Adrenal gland (tissue), 12 donors: Measurements from ENCODE around the gene ADCY5. TPM values are rescaled to one million over a fixed set of nuclear protein-coding genes. Genes with fewer than 3 reads are reported as not detected.

Experiments
- DNase-seq, 7 donors: peaks; one replicate each; pipeline ENCODE4 v3.0.0-alpha.2; 2019 to 2020
- H3K27ac ChIP-seq, 5 donors: fragments of 200-600 bp; sonication (generic) in 4 of 5; 1 replicate in 3 of 5; 2 replicates in 2 of 5; pipeline versions ENCODE4 v1.5.1 to v1.8.0; 2016 to 2020; ENCODE audit warnings: mild to moderate bottlenecking in 1 of 5
- H3K27me3 ChIP-seq: fragments of 200-600 bp; 2 replicates; pipeline ENCODE4 v1.8.0; 2021
- H3K36me3 ChIP-seq, 2 donors: fragments of 200-600 bp; replicated peaks in 1 of 2; 1 replicate in 1 of 2; 2 replicates in 1 of 2; pipeline versions ENCODE4 v1.5.1 to v1.8.0; 2018 to 2022
- H3K4me1 ChIP-seq, 2 donors: fragments of 200-600 bp; replicated peaks in 1 of 2; 1 replicate in 1 of 2; 2 replicates in 1 of 2; pipeline versions ENCODE4 v1.5.1 to v1.8.0; 2018 to 2021
- H3K4me3 ChIP-seq, 4 donors: fragments of 200-600 bp; sonication (generic) in 3 of 4; one replicate each; pipeline ENCODE4 v1.5.1; 2016 to 2018
- H3K9me3 ChIP-seq, 3 donors: fragments of 200-600 bp; sonication (generic) in 1 of 3; replicated peaks in 1 of 3; 1 replicate in 2 of 3; 2 replicates in 1 of 3; pipeline versions ENCODE4 v1.5.1 to v1.8.0; 2016 to 2021
- CTCF ChIP-seq, 6 experiments: fragments of 450-650 bp in 4 of 6; fragments of 200-600 bp in 2 of 6; sonication (generic) in 1 of 6; IDR thresholded peaks; 1 replicate in 5 of 6; 2 replicates in 1 of 6; pipeline versions ENCODE4 v1.5.1 to v1.8.0; 2016 to 2021; ENCODE audit warnings: antibody characterized with exemption in 6 of 6, mild to moderate bottlenecking in 2 of 6, moderate library complexity in 1 of 6
- POLR2A ChIP-seq, 2 donors: fragments of 450-650 bp; IDR thresholded peaks; one replicate each; pipeline ENCODE4 v1.6.1; 2017; ENCODE audit warnings: antibody characterized with exemption in 2 of 2, mild to moderate bottlenecking in 2 of 2, moderate library complexity in 1 of 2
- WGBS, 4 donors: extraction: QIAGEN DNeasy Blood & Tissue Kit in 2 of 4; methylation state at CpG; one replicate each; pipeline versions ENCODE4 v1.1.5 to v1.1.7; 2013 to 2017; 5-methylcytosine and 5-hydroxymethylcytosine counted together
- intact Hi-C, 2 donors: fragments of 100-400 bp; cut with DNase I; formaldehyde crosslinking; loops; one replicate each; pipeline versions ENCODE4 v1.14.1 to v1.15.0; 2022 to 2023
- polyA plus RNA-seq, 3 donors: library from polyadenylated mRNA; stranded (reverse); fragments of 200-250 nt in 2 of 3; fragments of 350-450 nt in 1 of 3; fragmentation: Illumina TruSeq in 1 of 3; extraction: RNeasy Lipid Tissue Mini Kit (QIAGEN cat#74804) in 1 of 3; gene quantifications; one replicate each; pipeline ENCODE4 v1.2.3, GENCODE V29; 2013 to 2014
- total RNA-seq, 9 donors: library from RNA; depleted of rRNA in 4 of 9; stranded (reverse); fragments of >200 nt in 4 of 9; fragments of 120-200 nt in 1 of 9; fragmentation: NEBNext Ultra II Directional in 1 of 9; extraction: Animal tissue kit (Norgen Biotek cat#: 25700) in 1 of 9; gene quantifications; one replicate each; pipeline versions ENCODE4 v1.1.0 to v1.2.4, GENCODE V29; 2013 to 2023
- donor health status: healthy with polysubstance abuse.
- donor health status: Bipolar disorder and iron deficiency.
- donor health status: DM: yes; HTN: yes; CAD: no.
- donor health status: DM: no; HTN: no; CAD: no.
- donor health status: DM: no; HTN: no; CAD: no.
- donor health status: DM: yes; HTN: yes; CAD: no.

The ADCY5 gene
- total and polyA plus RNA-seq, 12 donors = 1.2 to 12.4 (median 4.4) TPM

- TF ChIP-seq CTCF (IDR thresholded peaks at IDR 0.05) (no peak), POLR2A (IDR thresholded peaks at IDR 0.05) (no peak)
- no peak overlapping the region for H3K27ac ChIP-seq
- H3K36me3 ChIP-seq = no peaks in the 10 kb centered on the region
- peaks cover 15 to 21% of the 10 kb centered on the region in 2 donors for H3K4me1 ChIP-seq
- no peaks in the 10 kb centered on the region for H3K27me3 ChIP-seq
- peak in 1 of 7 donors; percentile 44 for DNase-seq
- H3K4me3 ChIP-seq = no peak overlapping the region
- H3K9me3 ChIP-seq = no peaks in the 10 kb centered on the region
- intact Hi-C loops = no loop called here
- WGBS, 4 donors = 33 to 82% (median 54%) methylated on average over 3 to 15 of the region's 15 CpGs
Observed at GRCh38 chr3:123343296-123344174, 105.4 kb downstream of the ADCY5 start.

GRCh38 chr3:123342631-123343080, 106.2 kb downstream of the ADCY5 start:
- H3K9me3 ChIP-seq = no peaks in the 10 kb centered on the region
- 74 to 81% (median 77%) methylated on average over 2 to 8 of the region's 8 CpGs for WGBS, 4 donors
- H3K4me1 ChIP-seq = peaks cover 15 to 21% of the 10 kb centered on the region in 2 donors
- DNase-seq = no peak
- no peak overlapping the region for H3K27ac ChIP-seq
- no peaks in the 10 kb centered on the region for H3K27me3 ChIP-seq
- intact Hi-C loops = no loop called here
- no peaks in the 10 kb centered on the region for H3K36me3 ChIP-seq
- TF ChIP-seq POLR2A (IDR thresholded peaks at IDR 0.05) (no peak), CTCF (IDR thresholded peaks at IDR 0.05) (no peak)
- H3K4me3 ChIP-seq = no peak overlapping the region

- no peaks in the 10 kb centered on the region for H3K36me3 ChIP-seq
- no peak overlapping the region for H3K27ac ChIP-seq
- peak in 1 of 7 donors; percentile 29 for DNase-seq
- H3K4me3 ChIP-seq = no peak overlapping the region
- H3K9me3 ChIP-seq = no peaks in the 10 kb centered on the region
- TF ChIP-seq POLR2A (IDR thresholded peaks at IDR 0.05) (no peak), CTCF (IDR thresholded peaks at IDR 0.05) (no peak)
- H3K27me3 ChIP-seq = no peaks in the 10 kb centered on the region
- WGBS, 4 donors = 82 to 86% (median 84%) methylated on average over 11 to 16 of the region's 16 CpGs
- intact Hi-C loops = no loop called here
- peaks cover 15 to 21% of the 10 kb centered on the region in 2 donors for H3K4me1 ChIP-seq
Observed at GRCh38 chr3:123341871-123342630, 106.8 kb downstream of the ADCY5 start.

GRCh38 chr3:123340336-123340735, 108.6 kb downstream of the ADCY5 start:
- H3K4me1 ChIP-seq = peaks cover 15 to 21% of the 10 kb centered on the region in 2 donors

More at GRCh38 chr3:123340336-123340735, 108.6 kb downstream of the ADCY5 start:
- peak in 1 of 7 donors; percentile 0 for DNase-seq
- intact Hi-C loops = no loop called here
- Histone ChIP-seq H3K27me3 (no peaks in the 10 kb centered on the region), H3K4me3 (no peak overlapping the region), H3K36me3 (no peaks in the 10 kb centered on the region), H3K27ac (no peak overlapping the region), H3K9me3 (no peaks in the 10 kb centered on the region)
- no peak for TF ChIP-seq POLR2A (IDR thresholded peaks at IDR 0.05)
- 74 to 86% (median 85%) methylated on average over 4 of the region's 4 CpGs for WGBS, 4 donors
